Nephron progenitor cell (in vitro differentiated cells): ENCODE results near the gene GSTO2.

Experiments
- DNase-seq: peaks from one replicate; pipeline ENCODE4 v3.0.0; 2021
- H3K27ac Mint-ChIP-seq: 2 replicates; pipeline ENCODE4 v1.8.0; 2021; ENCODE audit warnings: mild to moderate bottlenecking, moderate library complexity, mixed read lengths
- H3K27me3 Mint-ChIP-seq: 2 replicates; pipeline ENCODE4 v1.8.0; 2021; ENCODE audit warnings: mild to moderate bottlenecking, low read depth, mixed read lengths; ENCODE audit not compliant: poor library complexity
- H3K36me3 Mint-ChIP-seq: 2 replicates; pipeline ENCODE4 v1.8.0; 2021; ENCODE audit warnings: low read depth, mixed read lengths
- H3K4me1 Mint-ChIP-seq: 2 replicates; pipeline ENCODE4 v1.8.0; 2021; ENCODE audit warnings: mixed read lengths
- H3K4me3 Mint-ChIP-seq: 2 replicates; pipeline ENCODE4 v1.8.0; 2021; ENCODE audit warnings: mild to moderate bottlenecking, moderate library complexity, mixed read lengths
- H3K9me3 Mint-ChIP-seq: 2 replicates; pipeline ENCODE4 v1.8.0; 2021; ENCODE audit warnings: mild to moderate bottlenecking, moderate library complexity, mixed read lengths
- TF ChIP-seq, protein P1 (sequence below): fragments of 200-600 bp; sonication (generic); IDR thresholded peaks from 2 replicates; pipeline ENCODE4 v1.5.0; 2021; ENCODE audit warnings: antibody characterized with exemption

GSTO2 gene

DNA sequence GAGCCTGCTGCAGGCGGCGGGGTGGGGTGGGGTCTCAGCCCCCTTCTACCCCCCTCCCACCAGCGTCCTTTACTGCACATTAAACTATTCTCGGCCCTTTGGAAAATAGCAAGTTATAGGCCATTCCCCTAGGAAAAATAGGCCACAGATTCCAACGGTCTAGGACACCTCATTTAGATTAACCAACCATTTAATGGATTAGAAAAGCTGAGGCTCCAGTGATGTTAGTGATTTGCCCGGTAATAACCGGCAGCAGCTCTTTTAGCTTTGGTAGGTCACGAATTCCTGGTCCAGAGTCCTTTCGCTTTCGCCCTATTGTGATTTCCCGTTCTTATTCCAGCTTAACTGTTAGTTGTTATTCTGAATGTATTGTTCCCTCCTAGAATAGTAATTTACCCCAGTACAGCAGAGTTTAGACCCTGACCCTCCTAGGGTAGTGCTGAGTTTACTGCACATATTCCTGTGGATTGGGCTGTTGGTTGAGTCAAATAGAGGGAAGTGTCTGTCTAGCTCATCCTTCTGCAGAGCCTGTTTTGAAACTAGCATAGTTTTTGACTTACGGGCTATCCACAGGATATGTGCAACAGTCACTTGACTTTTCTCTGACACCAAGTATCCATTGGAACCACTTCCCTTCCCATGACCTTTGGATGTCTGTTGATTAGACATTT is 13.5 kb upstream of the GSTO2 start:
- DNase-seq, result no peak
- peak overlapping the region; percentile 93 for H3K4me3 Mint-ChIP-seq
- peaks cover 46% of the 10 kb centered on the region for H3K4me1 Mint-ChIP-seq
- H3K36me3 Mint-ChIP-seq, result peaks cover 25% of the 10 kb centered on the region
- H3K27me3 Mint-ChIP-seq, result peaks cover 26% of the 10 kb centered on the region
- H3K27ac Mint-ChIP-seq, result no peak overlapping the region
- H3K9me3 Mint-ChIP-seq, result no peaks in the 10 kb centered on the region
- TF ChIP-seq, protein P1, sequence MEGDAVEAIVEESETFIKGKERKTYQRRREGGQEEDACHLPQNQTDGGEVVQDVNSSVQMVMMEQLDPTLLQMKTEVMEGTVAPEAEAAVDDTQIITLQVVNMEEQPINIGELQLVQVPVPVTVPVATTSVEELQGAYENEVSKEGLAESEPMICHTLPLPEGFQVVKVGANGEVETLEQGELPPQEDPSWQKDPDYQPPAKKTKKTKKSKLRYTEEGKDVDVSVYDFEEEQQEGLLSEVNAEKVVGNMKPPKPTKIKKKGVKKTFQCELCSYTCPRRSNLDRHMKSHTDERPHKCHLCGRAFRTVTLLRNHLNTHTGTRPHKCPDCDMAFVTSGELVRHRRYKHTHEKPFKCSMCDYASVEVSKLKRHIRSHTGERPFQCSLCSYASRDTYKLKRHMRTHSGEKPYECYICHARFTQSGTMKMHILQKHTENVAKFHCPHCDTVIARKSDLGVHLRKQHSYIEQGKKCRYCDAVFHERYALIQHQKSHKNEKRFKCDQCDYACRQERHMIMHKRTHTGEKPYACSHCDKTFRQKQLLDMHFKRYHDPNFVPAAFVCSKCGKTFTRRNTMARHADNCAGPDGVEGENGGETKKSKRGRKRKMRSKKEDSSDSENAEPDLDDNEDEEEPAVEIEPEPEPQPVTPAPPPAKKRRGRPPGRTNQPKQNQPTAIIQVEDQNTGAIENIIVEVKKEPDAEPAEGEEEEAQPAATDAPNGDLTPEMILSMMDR, result no peak

DNA sequence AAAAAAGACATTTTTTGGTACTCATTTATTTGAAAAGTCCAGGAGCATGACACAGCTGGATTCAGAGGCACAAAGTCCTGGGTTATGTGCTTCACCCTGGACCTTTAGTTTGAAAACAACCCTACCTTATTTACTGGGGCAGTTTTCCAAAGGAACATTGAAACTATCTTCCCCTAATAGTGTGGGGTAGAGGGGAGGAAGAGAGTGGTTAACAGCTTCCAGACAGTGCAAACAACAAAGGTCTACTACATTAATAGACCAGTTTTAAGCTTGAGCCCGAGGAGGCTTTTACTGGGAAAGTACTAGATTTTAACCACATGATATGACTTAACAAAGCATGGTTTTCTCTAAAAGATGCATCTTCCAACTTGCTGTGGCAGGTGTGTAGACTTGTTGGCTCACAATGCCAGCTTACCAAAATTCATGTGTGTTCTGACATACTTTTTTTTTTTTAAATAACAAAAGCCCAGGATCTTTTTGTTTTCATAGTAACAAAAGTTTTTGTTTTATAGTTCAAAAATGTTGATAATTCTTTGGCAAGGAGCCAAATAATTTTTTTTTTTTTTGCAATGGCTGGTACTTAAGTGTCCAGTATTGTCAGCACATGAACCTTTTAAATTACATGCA is 12.5 kb upstream of the GSTO2 start:
- Mint-ChIP-seq H3K4me3 (peak overlapping the region; percentile 93), H3K9me3 (no peaks in the 10 kb centered on the region), H3K4me1 (peaks cover 38% of the 10 kb centered on the region), H3K36me3 (peaks cover 35% of the 10 kb centered on the region), H3K27ac (no peak overlapping the region), H3K27me3 (peaks cover 26% of the 10 kb centered on the region)
- TF ChIP-seq, protein P1, result no peak
- DNase-seq, result no peak

DNA sequence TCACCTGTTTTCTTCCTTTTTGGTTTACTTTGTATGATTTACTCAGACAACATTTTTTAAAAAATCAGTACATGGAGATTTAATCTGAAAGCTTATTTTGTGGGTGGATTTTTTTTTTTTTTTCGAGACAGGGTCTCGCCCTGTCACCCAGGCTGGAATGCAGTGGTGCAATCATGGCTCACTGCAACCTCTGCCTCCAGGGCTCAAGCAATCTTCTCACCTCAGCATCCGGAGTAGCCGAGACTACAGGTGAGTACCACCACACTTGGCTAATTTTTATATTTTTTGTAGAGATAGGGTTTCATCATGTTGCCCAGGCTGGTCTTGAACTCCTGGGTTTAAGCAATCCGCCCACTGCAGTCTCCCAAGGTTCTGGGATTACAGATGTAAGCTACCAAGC is 11.7 kb upstream of the GSTO2 start:
- Mint-ChIP-seq H3K9me3 (no peaks in the 10 kb centered on the region), H3K27me3 (peaks cover 21% of the 10 kb centered on the region), H3K36me3 (peaks cover 37% of the 10 kb centered on the region), H3K27ac (no peak overlapping the region), H3K4me3 (peak overlapping the region; percentile 29), H3K4me1 (peaks cover 38% of the 10 kb centered on the region)
- DNase-seq, result no peak
- TF ChIP-seq, protein P1, result no peak

DNA sequence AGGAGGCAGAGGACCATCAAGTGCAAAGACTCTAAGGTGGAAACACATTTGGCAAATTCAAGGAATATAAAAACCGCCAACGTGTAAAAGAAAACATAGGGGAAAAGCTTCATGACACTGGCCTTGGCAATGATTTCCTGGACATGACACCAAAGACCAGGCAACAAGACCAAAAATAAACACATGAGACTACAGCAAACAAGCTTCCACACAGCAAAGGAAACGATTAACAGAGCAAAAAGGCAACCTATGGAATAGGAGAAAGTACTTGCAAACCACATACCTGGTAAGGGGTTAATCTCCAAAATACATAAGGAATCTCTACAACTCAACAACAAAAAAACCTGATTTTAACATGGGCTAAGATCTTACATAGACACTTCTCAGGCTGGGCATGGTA is 10.8 kb upstream of the GSTO2 start:
- H3K27ac Mint-ChIP-seq, result no peak overlapping the region
- H3K36me3 Mint-ChIP-seq, result peaks cover 37% of the 10 kb centered on the region
- TF ChIP-seq, protein P1, result no peak
- no peak overlapping the region for H3K4me3 Mint-ChIP-seq
- peaks cover 29% of the 10 kb centered on the region for H3K4me1 Mint-ChIP-seq
- no peak for DNase-seq
- H3K27me3 Mint-ChIP-seq, result peaks cover 14% of the 10 kb centered on the region
- H3K9me3 Mint-ChIP-seq, result no peaks in the 10 kb centered on the region

DNA sequence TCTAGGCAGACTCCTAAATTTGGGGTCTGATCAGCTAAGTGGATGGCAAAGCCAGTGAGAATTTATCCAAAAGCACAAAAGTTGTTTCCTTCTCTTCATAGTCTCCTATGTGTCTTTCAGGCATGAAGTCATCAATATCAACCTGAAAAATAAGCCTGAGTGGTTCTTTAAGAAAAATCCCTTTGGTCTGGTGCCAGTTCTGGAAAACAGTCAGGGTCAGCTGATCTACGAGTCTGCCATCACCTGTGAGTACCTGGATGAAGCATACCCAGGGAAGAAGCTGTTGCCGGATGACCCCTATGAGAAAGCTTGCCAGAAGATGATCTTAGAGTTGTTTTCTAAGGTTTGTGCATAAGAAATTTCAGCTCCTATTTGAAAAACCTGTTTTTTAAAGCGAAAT is 9.5 kb upstream of the GSTO2 start:
- H3K9me3 Mint-ChIP-seq, result no peaks in the 10 kb centered on the region
- H3K36me3 Mint-ChIP-seq, result peaks cover 45% of the 10 kb centered on the region
- H3K27ac Mint-ChIP-seq, result no peak overlapping the region
- H3K4me3 Mint-ChIP-seq, result no peak overlapping the region
- TF ChIP-seq, protein P1, result no peak
- peaks cover 17% of the 10 kb centered on the region for H3K4me1 Mint-ChIP-seq
- peaks cover 1% of the 10 kb centered on the region for H3K27me3 Mint-ChIP-seq
- no peak for DNase-seq
